Measurements from ENCODE around the gene MYLK.
"Not testable (repeated sequence)": the region's sequence is repeated elsewhere in the genome, so short reads cannot be mapped to it uniquely, and the experiment has no call there.

Gene MYLK

DNA sequence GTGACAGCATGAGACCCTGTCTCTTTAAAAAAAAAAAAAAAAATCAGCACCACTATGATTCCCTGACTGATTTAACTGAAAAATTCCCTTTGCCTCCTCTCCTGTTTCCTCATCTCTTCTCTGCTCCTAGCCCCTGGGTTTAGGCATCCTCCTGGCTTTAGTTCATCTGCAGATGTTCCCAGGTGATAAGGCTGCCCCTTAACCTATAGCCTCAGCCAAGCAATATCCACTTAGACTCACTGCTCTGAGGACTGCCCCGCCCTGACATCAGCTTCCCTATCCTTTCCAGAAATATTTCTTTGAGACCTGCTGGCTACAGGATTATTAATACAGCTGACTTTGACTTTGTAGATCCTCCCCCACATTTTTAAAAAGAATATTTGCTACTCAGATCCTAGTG is 259.8 kb downstream of the MYLK start:
- no peak for DNase-seq (ENCODE audit: low read depth)
- H3K4me3 ChIP-seq (ENCODE audit: low read depth, low read length) = no peak overlapping the region

DNA sequence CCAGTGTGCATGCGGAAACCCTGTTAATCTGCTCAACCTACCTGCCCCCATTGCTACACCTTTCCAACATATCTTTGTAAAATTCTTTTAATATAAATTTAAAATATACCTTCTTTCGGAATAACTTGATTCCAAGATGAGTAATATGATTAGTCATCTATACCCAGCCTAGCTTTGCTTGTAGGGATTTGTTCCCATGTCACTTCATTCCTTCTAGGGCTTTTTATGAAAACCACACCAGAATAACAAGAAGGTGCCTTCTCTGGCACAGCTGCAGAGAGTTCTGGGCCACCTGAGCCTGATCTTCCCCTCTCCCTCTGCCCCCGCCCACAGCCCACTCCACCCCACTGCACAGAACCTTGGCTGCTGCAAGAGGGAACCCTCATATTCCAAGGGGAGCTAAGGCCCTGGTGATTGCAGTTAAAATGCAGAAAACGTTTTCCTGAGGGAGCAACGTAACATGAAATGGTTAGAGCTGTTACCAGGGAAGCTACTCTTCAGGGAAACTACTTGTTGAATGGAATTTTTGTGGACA is 260.7 kb downstream of the MYLK start:
- DNase-seq (ENCODE audit: low read depth) = no peak

DNA sequence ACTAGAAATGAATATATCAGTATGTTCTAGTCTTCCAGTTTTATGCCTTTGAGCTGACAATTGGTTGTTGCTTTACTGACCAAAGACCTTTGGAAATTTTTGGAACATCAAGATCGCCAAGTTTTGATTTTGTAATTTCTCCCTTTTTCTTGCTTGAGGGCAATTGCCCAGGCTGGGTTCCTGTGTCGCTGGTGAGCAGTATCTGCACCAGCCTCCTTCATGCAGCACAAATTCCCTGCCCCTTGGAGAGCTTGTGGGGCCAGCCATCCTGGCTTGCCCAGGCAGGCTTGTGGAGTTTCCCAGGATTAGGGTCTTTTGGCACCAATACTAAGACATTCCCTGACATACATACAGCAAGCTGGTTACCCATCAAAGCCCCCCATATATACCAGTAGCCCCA is 261.4 kb downstream of the MYLK start:
- no peak overlapping the region for H3K4me3 ChIP-seq (ENCODE audit: low read depth, low read length)
- DNase-seq (ENCODE audit: low read depth) = no peak

More for the DNA sequence above, 260.7 kb downstream of the MYLK start:
- no peak overlapping the region for H3K4me3 ChIP-seq (ENCODE audit: low read depth, low read length)

DNA sequence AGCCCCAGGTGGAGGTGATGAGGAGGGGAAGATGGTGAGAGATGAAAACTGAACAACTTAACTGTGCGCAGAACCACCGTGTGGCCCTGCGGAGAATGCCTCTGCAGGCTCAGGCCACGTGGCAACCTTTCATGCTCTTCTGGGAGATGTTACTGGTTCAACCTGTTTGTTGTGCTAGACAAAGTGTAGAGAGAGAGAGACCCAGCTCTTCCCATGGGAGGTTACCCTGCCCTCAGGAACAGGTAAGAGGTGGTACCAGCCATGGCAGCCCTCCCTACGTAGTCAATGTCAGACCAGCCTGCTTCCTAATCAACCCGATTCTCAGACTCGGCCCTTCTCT is 262.3 kb downstream of the MYLK start:
- DNase-seq (ENCODE audit: low read depth) = no peak
- no peak overlapping the region for H3K4me3 ChIP-seq (ENCODE audit: low read depth, low read length)

DNA sequence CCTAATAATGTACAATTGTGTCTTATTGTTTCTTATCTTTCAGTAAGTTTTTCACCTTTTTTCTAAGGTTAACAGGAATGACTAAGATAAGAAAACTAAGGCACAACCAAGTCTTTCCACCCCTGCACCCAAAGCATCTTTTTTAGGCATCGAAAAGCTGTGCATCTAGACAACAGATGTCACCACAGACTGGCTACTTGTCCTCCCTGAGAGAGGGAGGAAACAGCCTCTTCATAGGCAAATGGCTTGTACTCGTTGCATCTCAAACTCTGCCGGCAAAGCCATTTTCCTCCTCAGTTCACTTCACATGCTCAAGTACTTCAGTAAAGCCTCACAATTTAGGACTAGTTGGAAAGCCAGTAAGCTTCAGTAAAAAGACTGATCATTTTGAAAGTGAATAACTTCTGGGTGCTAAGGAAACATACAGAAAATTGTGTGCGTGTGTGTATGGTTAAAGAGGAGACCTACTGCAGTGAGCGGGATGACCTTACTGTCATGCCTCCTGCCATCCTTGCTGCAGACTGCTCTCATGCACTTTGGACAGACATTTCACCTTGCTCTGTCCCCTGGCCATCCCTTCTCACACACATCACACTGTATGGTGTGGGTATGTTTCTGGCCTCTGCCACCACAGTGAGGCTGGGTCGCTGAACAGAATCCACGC is 262.8 kb downstream of the MYLK start:
- no peak for DNase-seq (ENCODE audit: low read depth)
- H3K4me3 ChIP-seq (ENCODE audit: low read depth, low read length) = no peak overlapping the region

DNA sequence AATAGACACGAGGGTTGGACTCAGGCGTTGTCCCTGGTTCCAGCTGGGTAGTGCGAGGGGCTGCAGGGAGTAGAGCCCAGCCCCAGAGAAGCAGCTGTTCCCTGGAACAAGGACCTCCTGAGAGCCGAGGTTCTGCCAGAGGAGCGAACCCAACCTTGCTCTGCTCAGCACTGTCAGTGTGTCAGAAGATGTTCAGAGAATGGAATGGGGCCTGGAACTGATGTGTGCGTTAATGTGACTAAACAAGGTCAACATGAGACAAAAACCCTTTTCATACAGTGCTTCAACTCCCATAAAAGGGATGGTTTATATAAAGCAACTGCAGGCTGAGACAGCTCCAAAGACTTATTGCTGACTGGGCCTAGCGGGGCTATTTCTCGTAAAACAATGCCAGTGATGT is 263.8 kb downstream of the MYLK start:
- no peak overlapping the region for H3K4me3 ChIP-seq (ENCODE audit: low read depth, low read length)
- DNase-seq (ENCODE audit: low read depth) = no peak

DNA sequence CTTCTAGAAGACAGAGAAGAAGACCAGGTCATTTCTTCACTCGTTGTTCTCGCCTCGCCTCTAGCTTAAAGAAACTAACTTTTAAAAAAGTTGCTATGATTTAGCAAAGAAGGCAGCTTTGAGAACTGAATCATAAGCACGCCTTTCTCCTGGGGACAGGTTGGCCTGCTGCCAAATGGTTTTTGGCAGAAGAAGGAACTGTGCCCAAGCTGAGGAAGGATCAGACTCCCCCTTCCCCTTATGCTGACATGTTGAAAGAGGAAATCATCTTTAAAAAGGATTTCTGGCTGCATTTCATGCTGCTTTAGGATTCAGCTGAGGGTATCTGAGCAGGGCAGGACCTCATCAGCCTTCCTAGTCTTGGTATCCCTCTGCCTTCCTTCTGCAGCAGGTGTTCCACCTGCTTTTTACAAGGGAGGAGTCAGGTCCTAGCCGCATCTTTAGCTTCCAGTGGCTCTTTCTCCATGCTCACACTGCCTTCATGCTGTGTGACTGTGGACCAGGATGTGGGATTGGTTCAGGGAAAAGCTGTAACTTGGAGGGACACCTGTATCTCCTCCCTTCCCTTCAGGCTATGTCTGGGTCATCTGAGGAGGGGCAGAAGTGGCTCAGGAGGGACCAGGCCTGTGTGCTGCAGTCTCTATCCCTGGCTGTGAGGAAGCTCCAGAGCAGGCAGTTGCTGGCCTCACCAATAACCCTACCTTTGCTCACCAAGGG is 265.2 kb downstream of the MYLK start:
- DNase-seq (ENCODE audit: low read depth) = peak; percentile 89
- no peak overlapping the region for H3K4me3 ChIP-seq (ENCODE audit: low read depth, low read length)

DNA sequence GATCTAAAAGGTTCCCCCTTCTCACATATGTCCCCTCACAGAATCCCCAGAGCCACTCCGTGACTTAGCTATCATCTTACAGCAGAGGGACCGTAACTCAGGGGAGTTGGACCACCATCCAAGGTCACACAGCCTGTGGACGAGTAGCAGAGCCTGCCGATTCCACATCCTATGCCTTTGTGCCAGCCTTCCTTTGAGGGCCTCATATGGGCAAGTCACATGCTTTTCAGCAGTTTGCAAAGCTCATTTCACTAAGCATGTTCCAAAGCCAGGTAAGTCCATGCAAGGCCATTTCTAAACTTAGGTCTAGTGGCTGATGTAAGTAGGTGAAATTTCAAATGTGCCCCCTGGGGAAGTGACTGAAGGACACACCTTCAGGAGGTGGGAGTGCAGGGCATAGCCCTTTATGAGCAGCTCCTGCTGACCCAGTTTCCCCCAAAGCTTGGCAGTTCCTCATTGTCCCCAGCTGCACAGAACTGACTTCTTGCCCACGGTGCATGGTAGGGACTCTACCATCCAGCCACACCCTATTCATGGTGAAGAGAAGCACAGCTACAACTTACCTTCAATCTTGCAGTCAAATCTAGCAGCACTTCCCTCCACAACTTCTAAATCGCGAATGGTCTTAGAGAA is 265.9 kb downstream of the MYLK start:
- DNase-seq (ENCODE audit: low read depth) = no peak
- no peak overlapping the region for H3K4me3 ChIP-seq (ENCODE audit: low read depth, low read length)

DNA sequence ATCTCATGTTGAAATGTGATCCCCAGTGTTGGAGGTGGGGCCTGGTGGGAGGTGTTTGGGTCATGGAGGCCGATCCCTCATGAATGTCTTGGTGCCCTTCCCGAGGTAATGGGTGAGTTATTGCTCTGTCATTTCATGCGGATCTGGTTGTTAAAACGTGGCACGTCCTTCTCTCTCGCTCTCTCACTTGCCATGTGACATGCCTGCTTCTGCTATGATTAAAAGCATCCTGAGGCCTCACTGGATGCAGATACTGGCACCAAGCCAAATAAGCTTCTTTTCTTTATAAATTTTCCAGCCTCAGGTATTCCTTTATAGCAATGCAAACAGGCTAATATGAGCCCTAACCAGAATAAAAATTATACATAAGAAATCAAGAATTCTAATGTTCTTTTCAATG is 267.5 kb downstream of the MYLK start:
- no peak for DNase-seq (ENCODE audit: low read depth)
- no peak overlapping the region for H3K4me3 ChIP-seq (ENCODE audit: low read depth, low read length)

DNA sequence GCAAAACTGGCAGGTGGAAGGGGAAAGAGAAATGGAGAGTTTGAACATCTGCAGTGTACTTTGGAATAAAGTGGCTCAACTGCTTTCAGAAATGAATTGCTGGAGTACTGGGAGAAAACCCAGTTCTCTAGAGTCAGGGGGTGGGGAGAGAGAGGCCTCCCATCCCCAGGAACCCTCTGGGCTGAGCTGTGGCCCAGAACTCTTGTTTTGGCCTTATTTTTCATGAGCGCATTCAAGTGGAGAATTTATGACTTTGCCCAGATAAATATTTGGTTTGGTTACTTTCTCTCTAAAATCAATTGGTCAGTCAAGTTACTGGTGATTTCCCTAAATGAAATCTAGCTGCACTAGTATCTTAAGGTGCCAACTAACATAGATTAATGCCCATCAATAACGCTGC is 270.6 kb downstream of the MYLK start:
- H3K4me3 ChIP-seq (ENCODE audit: low read depth, low read length) = no peak overlapping the region
- DNase-seq (ENCODE audit: low read depth) = no peak

DNA sequence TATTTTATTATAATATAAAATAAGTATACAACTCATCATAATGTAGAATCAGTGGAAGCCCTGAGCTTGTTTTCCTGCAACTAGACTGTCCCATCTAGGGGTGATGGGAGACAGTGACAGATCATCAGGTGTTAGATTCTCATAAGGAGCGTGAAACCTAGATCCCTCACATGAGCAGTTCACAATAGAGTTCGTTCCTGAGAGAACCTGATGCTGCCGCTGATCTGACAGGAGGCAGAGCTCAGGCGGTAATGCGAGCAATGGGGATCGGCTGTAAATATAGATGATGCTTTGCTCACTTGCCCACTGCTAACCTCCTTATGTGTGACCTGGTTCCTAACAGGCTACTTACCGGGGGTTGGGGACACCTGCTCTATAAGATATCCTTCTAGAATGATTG is 272.5 kb downstream of the MYLK start:
- not testable (repeated sequence) for H3K4me3 ChIP-seq (ENCODE audit: low read depth, low read length); DNase-seq (ENCODE audit: low read depth)

DNA sequence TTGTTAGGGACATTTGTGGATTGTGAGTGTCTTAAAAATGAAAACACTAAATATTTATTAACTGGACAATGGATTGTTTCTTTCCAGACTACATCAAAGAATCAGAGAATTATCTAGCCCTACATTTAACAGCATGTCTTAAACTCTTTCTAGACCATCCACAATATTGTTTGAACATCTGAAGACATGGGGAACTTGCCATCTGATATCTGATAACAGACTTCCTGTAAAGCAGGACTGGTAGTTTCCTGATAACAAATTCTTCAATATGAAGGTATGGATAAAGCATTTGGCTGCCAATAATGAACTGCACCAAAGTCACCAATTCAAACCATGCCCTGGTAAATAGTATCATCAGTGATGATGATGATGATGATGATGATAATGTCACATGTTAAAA is 273.1 kb downstream of the MYLK start:
- DNase-seq (ENCODE audit: low read depth) = no peak
- no peak overlapping the region for H3K4me3 ChIP-seq (ENCODE audit: low read depth, low read length)

DNA sequence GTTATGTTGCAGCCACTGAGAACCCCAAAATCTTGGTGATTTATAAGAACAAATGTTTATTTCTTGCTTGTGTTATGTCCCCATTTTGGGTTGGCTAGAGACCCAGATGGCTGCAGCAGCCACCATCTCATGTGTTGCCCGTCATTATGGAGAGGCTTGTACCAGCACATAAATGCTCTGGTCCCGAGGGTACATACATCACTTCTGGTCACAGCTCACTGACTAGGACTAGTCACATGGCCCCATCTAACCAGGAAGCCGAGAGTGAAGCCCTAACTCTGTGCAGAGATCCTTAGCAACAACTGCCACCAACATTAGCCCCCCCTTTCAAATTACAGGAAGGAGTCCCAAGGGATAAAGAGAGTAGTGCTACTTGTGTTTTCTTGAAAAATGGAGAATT is 273.8 kb downstream of the MYLK start:
- H3K4me3 ChIP-seq (ENCODE audit: low read depth, low read length) = no peak overlapping the region
- DNase-seq (ENCODE audit: low read depth) = no peak

DNA sequence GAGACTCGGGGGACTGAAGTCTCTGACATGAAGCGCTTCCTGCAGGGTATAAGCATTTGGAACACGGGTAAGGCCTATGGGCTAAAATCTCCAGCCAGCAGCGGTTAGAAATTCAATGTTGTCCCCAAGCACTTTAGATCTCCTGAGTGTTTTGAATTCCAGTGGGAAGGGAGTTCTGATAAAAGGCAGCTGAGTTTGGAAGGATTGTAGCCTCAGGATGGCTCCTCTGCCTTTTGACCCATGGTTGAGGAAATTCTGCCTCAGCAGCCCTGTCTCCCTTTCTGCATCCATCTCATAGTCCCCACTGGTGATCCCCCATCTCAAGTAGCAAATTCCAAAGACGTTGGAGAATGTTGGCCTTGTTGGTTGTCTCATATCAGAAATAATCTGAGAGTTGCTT is 275.1 kb downstream of the MYLK start:
- no peak overlapping the region for H3K4me3 ChIP-seq (ENCODE audit: low read depth, low read length)
- no peak for DNase-seq (ENCODE audit: low read depth)

DNA sequence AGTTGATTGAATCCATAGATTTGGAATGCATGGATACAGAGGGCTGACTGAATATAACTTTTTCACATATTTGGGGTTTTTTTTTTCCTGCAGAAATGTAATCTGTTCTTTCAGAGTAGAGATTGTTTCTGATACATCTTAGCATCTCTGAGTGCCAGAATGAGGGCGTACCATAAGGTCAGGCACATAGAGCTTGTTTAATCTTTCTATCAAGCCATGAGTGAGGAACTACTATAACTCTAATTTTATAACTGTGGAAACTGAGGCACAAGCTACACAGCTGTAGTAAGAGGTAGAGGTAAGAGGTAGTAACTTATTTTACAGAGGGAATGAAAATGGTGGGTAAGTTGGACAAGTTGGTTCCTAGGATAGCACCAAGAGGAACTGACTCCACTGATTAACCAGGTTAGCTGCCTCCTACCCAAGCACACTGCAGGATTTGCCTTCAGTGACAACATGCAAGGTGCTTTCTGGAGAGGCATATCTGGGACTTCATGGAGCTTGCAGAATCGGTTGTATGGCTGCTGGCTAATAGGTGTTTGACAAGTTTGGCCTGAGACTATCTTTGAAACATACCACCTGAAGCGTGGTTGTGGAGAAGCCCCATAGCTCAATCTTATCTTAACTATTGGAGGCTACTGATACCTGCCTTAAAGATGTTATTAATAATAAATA is 275.7 kb downstream of the MYLK start:
- H3K4me3 ChIP-seq (ENCODE audit: low read depth, low read length) = no peak overlapping the region
- no peak for DNase-seq (ENCODE audit: low read depth)

DNA sequence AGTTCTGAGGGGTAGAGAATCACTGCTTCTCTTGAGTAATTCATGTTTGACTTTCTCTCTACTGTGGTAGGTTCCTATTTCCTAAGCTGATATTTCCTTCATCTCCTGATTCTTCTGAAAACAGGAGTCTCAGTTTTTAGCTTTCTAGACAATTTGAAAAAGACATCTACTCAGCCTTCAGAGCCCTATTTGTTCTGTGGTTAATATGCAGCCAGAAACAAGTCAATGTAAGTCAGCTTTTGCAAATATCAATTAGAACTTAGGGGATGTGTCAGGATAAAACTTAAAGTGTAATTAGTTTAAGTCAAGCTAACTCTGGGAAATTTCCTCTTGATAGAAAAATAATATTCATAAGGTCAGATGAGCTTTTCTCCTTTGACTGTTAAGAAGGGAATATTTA is 277.6 kb downstream of the MYLK start:
- no peak for DNase-seq (ENCODE audit: low read depth)

DNA sequence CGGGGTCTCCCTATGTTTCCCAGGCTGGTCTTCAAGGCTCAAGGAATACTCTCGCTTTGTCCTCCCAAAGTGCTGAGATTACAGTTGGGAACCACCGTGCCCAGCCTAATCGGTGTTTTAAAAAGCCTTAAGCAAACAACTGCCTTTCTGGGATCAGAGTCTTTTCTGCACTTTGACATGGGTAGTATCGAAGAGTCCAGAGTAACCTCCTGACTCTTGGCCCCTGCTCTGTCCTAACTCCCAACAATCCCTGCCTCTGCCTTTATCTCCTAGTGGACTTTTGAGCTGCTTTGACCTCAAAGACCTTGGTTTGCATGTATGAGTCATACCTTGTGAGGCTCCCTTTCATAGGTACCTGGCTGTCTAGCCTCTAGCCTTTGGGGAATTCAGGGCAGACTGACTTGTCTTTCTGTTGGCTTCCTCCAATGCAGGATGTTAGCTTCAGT is 278.3 kb downstream of the MYLK start:
- DNase-seq (ENCODE audit: low read depth) = no peak

More for the DNA sequence above, 277.6 kb downstream of the MYLK start:
- H3K4me3 ChIP-seq (ENCODE audit: low read depth, low read length) = no peak overlapping the region

DNA sequence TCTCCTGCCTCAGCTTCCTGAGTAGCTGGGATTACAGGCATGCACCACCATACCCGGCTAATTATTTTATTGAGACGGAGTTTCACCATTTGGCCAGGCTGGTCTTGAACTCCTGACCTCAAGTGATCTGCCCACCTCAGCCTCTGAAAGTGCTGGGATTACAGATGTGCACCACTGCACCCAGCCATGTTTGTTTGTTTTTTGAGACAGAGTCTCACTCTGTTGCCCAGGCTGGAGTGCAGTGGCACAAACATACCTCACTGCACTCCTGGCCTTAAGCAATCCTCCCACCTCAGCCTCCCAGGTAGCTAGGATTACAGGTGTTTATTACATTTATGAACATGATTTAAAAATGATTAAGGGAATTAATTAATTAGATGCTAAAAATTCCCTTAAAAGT is 281.0 kb downstream of the MYLK start:
- not testable (repeated sequence) for H3K4me3 ChIP-seq (ENCODE audit: low read depth, low read length)

More for the DNA sequence above, 278.3 kb downstream of the MYLK start:
- H3K4me3 ChIP-seq (ENCODE audit: low read depth, low read length) = no peak overlapping the region

DNA sequence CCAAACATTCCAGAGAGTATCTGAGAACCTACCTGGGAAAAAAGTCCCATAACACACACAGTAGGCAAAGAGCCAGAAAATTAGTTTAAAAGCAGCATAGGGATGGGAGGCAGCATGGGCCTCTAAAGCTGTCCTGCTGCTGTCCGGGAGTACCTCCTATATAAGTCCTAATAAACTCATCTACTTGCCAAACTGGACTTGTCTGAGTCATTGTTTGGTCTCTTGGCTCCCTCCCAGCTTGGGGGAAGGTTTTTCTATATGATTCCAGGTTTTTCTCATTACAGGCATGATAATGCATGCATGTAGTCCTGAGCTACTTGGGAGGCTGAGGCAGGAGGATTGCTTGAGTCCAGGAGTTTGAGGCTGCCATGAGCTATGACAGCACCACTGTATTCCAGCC is 281.8 kb downstream of the MYLK start:
- no peak overlapping the region for H3K4me3 ChIP-seq (ENCODE audit: low read depth, low read length)
- DNase-seq (ENCODE audit: low read depth) = peak; percentile 81

More for the DNA sequence above, 281.0 kb downstream of the MYLK start:
- not testable (repeated sequence) for DNase-seq (ENCODE audit: low read depth)

DNA sequence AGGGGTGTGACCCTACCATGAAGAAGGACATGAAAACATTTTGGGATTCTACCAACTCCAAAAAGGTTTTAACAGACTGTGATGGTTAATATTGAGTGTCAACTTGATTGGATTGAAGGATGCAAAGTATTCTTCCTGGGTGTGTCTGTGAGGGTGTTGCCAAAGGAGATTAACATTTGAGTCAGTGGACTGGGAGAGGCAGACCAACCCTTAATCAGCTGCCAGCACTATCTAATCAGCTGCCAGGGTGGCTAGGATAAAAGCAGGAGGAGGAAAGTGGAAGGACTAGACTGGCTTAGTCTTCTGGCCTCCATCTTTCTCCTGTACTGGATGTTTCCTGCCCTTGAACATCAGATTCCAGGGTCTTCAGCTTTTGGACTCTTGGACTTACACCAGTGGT is 283.3 kb downstream of the MYLK start:
- H3K4me3 ChIP-seq (ENCODE audit: low read depth, low read length); DNase-seq (ENCODE audit: low read depth): not testable (repeated sequence)
